Measurements from ENCODE around the gene YIF1A.

DNA sequence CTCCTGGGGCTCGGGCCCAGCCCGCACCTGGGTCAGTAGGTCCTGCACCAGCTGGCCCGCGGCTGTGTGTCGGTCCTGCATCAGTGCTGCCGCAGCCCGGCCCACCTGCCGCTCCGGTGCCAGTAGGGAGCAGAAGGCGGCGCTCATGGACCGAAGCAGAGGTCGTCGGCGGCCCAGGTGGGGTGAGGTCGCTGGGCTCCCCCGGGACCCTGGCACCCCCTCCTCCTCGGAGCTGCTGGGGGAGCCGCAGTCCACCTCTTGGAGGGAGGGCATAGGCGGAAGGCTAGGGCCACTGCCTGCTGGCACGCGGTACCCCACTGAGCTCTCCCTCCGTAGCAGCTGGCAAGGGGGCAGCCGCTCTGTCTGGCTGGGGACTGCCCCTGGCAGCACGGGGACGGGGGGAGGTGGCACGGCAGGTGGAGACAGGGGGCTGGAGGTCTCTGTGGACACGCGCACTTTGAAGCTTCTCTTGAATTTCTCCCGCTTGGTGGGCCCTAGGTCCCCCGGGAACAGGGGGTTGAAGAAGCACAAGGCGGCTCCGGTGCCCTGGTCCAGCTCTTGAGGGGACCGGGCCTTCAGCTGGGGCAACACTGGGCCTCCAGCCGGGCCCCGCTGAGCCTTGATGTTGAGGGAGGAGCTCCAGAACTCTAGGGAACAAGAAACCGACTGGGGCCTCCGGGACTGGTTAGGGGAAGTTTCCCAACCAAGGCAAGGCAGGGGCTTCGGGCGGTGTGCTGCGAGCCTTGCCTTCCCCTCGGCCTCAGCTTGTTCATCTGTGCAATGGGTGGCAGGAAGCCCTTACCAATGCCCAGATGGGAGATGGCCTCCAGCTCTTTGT lies 45.9 kb upstream of the YIF1A start:
- TF ChIP-seq, protein P1, sequence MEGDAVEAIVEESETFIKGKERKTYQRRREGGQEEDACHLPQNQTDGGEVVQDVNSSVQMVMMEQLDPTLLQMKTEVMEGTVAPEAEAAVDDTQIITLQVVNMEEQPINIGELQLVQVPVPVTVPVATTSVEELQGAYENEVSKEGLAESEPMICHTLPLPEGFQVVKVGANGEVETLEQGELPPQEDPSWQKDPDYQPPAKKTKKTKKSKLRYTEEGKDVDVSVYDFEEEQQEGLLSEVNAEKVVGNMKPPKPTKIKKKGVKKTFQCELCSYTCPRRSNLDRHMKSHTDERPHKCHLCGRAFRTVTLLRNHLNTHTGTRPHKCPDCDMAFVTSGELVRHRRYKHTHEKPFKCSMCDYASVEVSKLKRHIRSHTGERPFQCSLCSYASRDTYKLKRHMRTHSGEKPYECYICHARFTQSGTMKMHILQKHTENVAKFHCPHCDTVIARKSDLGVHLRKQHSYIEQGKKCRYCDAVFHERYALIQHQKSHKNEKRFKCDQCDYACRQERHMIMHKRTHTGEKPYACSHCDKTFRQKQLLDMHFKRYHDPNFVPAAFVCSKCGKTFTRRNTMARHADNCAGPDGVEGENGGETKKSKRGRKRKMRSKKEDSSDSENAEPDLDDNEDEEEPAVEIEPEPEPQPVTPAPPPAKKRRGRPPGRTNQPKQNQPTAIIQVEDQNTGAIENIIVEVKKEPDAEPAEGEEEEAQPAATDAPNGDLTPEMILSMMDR (IDR thresholded peaks at IDR 0.05): no peak
- TF ChIP-seq POLR2A (IDR thresholded peaks at IDR 0.05): no peak
